ENCODE data around the gene MATN4.

MATN4 gene

DNA sequence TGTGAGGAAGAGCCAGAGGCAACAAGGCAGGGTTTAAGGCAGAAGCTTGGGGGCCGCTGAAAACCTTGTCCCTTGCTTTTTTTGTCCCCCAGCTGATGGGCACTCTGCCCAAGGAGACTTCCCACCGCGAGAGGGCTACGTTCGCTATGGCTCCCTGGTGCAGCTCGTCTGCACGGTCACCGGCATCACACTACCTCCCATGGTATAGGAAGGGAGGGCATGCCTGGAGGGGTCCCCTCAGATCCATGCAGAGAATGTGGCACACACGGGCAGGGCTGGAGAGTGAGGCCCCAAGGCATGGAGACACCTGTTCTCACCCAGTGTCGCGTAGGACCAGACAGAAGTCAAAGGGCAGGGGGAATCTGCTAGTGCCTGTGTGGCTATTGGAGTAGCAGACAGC lies 5.8 kb upstream of the MATN4 start:
- DNase-seq (ENCODE audit: low read depth in 2 of 2) = no peak

- DNase-seq (ENCODE audit: low read depth in 2 of 2) = no peak
Measured at GRCh38 chr20:45313065-45313695, 5.1 kb upstream of the MATN4 start.

DNA sequence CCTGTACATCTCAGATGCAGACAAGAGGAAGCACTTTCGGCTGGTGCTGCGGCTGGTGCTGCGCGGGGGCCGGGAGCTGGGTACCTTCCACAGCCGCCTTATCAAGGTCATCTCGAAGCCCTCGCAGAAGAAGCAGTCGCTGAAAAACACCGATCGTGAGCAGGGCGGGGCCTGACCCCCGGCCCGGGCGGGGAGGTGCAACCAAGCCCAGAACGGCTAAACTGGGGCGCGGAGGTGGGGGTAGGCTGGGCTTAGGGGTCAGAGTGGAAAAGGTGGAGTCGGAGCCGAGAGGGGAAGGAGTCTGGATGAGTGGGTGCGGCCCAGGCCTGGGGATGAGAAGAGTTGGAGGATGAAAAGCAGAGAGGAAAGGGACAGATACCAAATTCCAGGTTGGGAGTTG lies 4.1 kb upstream of the MATN4 start:
- no peak for DNase-seq (ENCODE audit: low read depth in 2 of 2)

DNA sequence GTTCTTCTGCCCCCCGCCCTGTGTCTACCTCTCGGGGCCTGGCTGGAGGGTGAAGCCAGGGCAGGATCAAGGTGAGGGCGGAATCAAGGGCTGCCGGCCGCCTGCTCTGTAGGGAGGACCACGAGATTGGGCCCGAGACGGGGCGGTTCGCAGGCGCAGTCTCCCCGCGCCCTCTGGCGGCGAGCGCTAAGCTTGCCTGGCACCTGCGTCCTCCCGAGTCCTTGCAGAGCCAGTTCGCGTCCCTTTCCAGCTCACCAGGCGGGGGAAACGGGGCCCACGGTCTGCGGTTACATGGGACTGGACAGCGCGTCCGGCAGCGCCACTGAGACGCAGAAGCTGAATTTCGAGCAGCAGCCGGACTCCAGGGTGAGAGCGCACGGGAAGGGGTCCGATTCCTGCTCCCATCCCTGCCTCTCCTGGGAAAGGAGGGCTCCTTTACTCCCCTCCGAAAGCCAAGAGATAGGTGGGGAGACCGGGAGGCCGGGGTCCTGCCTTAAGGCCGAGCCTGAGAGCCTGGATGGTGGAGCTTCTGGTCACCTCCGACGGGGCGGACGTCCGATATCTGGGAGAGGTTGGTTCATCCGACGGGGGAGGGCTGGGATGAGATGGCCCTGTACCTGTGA lies 3.6 kb upstream of the MATN4 start:
- peak; percentile 17 to 36 for DNase-seq (ENCODE audit: low read depth in 2 of 2)

DNA sequence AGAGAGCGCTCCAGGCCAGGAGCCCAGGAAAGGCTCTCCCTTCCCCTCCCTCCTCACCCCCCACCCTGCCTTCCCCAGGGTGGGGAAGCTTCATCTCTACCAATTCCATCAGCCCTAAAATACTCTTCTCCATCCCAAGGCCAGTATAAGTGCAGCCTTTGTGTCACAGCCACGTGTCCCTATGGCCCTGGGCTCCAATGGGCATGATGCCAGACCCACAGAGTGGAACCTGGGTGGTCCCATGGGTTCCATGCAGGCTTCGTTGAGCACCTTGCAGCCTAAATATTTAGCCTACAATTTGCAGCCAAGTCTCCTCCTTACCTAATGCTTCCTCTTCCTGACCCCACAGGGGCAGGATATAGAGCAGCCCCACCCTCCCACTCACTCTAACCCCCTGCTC lies 976 bp upstream of the MATN4 start:
- no peak for DNase-seq (ENCODE audit: low read depth in 2 of 2)

DNA sequence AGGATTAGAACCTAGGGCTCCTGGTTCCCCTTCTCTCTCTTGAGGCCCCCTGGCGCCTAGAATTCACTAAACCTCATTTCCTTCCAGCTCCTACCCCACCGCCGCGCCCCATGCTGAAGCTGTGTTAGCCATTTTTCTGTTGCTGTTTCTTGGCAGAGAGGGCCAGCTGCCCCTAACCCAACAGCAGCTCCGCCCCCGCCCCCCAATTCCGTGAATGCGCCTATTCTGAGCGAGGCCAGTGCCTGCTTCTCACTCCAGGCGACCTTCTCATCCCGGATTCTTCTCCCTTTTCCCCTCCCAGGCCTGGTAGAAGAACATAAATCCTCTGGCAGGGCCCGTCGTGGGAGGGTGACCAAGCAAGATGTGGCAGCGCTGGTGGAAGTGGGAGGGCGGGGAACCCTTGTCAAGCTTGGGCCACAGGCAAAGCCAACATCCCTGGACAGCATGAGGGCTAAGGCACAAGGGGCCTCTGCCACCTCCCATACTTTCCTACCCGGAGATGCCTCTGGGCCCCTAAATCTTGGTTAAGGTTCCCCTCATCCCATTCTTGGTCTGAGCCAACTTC lies 941 bp downstream of the MATN4 start:
- no peak for DNase-seq (ENCODE audit: low read depth in 2 of 2)

GRCh38 chr20:45306431-45306982 lies 1.6 kb downstream of the MATN4 start, which contains the start of gene RBPJL:
Gene RBPJL (plus strand): TSS chr20:45306840. CDS start chr20:45306923, 83 bp downstream.
- peak in 1 of 2 donors; percentile 7 for DNase-seq (ENCODE audit: low read depth in 2 of 2)

- DNase-seq (ENCODE audit: low read depth in 2 of 2) = no peak
Measured at GRCh38 chr20:45305262-45305661, 2.8 kb downstream of the MATN4 start.

DNA sequence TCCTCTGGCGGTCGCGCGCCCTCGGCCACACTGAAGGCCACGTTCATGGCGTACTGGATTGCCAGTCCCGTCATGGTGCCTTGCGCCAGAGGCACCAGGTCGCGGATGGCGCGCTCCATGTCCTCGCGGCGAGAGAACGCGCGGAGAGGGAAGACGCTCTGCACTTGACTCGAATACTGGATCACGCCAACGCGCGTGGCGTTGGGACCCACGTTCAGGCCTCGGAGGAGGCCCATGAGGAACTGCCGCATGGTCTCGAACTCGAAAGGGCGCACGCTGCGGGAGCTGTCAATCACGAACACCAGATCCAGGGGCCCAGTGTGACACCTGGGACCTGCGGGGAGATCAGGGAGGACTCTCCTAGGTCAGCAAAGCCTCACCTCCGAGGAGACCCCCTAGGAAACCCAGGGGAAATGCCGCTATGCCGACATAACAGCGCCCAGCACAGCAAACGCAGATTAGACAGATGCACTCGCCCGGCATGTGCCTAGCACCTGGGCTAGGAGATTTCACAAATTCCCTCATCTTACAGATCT lies 3.6 kb downstream of the MATN4 start:
- DNase-seq (ENCODE audit: low read depth in 2 of 2) = no peak

DNA sequence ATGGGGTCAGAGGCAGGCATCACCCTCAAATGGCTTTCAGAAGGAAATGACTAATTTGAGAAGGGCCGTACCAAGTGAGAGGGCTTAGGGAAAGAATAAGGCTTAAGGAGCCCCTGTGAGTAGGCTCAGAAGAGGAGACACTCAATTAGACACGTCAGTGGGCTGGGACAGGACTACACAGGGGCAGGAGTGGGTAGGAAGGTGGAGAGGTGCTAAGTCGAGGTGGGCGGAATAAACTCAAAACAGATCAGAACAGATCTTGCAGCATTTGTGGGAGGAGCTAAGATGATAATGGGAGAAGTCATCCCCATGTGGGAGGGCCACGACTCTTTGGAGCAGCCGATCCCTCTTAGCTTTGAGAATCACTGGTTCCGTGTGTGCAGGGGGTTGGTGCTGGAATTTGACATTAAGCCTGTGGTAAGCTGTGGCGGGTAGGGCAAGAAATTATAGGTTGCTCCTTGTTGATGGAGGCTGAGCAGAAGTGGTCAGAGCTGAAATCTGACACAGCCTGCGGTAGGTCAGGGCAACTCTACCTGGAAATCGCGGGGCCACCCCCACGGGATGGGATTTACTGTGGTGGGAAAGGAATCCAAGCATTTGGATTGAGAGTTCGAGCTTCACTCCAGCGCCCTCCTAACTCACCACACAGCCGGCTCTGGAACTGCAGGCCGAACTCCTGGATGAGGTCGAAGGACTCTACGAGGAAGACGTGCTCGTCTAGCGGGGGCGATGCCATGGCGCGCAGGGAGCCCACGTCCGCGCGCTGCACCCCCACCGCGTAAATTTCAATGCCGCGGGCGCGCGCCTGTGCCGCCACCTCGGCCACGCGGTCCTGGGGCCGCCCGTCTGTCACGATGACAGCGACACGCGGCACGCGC lies 4.3 kb downstream of the MATN4 start:
- no peak for DNase-seq (ENCODE audit: low read depth in 2 of 2)

- DNase-seq (ENCODE audit: low read depth in 2 of 2) = no peak
Measured at GRCh38 chr20:45301824-45302271, 6.3 kb downstream of the MATN4 start.

DNA sequence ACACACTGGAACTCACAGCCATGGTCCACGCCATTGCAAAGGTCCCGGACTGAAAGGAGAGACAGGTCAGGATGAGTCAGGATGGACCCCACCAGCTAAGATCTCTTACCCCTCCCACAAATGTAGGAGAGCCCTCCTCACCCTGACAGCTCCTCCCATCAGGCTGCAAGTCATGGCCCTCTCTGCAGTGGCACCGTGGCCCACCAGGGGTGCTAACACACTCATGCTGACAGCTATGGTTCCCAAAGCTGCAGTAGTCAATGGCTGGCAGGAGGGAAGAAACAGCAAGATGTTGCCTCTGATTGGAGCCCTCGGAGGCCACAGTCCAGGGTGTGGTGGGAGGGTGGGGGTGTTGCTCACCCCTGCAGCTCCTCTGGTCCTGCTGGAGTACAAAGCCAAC lies 7.1 kb downstream of the MATN4 start:
- no peak for DNase-seq (ENCODE audit: low read depth in 2 of 2)

DNA sequence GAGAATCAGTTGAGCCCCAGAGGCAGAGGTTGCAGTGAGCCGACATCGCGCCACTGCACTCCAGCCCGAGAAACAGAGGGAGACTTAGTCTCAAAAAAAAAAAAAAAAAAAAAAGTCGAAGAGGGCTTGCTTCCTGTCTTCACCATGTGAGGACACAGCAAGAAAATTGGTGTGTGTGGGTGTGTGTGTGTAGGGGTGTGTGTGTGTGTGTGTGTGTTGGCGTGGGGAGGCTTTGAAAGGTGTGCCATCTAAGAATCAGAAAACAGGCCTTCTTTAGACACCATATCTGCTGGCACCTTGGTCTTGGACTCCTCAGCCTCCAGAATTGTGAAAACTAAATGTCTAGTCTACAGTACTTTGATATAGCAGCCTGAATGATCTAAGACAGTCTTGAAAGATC lies 8.3 kb downstream of the MATN4 start:
- no peak for DNase-seq (ENCODE audit: low read depth in 2 of 2)

DNA sequence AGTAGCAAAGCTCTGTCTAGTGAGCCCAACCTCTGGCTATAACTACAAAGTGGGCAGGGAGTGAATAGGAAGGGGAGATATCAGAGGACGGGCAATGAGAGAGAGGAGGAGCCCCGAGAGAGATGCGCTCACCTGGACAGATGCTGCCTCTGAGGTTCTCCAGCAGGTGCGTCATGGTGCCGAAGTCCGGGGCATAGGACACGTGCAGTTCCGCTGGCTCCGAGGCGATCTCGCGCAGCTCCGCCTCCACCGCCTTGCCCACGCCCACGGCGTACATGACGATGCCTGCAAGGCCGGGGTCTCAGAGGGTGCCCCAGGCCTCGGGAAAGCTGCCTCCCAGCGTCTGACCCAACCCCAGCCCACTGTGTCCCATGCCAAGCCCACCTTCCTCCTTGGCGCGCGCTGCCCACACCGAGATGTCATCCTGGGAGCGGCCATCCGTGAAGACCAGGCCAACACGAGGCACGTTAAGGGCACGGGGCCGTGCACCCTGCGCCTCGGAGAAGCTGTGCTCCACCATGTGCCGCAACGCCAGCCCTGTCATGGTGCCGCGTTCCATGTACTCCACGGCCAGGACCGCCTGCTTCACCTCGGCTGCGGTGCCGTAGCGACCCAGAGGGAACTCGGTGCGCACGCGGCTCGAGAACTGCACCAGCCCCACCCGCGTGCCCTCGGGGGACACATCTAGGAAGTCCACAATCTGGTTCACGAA lies 10.2 kb downstream of the MATN4 start:
- no peak for DNase-seq (ENCODE audit: low read depth in 2 of 2)

DNA sequence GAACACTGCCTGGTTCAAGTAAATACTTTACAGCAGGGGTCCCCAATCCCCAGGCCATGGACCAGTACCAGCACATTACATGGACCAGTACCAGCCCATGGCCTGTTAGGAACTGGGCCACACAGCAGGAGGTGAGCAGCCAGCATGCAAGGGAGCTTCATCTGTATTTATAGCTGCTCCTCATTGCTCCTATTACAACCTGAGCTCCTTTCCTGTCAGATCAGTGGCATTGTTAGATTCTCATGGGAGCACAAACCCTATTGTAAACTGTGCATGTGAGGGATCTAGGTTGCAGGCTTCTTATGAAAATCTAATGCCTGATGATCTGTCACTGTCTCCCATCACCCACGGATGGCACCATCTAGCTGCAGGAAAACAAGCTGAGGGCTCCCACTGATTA lies 13.4 kb downstream of the MATN4 start:
- no peak for DNase-seq (ENCODE audit: low read depth in 2 of 2)

DNA sequence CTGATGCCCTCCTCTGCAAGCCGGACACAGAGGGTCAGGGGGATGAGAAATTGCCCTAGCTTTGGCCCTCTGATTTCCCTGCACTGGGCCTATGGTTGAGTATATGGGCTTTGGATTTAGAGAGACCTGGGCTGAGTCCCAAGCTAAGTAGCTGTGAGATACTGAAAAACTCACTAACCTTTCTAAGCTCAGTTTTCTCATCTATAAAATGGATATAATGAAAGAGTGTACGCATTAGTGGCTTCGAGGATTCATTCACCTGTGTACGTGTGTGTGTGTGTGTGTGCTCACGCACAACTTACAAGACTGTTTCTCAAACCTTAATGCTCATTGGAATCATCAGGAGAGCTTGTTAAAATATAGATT lies 14.1 kb downstream of the MATN4 start:
- DNase-seq (ENCODE audit: low read depth in 2 of 2) = no peak

DNA sequence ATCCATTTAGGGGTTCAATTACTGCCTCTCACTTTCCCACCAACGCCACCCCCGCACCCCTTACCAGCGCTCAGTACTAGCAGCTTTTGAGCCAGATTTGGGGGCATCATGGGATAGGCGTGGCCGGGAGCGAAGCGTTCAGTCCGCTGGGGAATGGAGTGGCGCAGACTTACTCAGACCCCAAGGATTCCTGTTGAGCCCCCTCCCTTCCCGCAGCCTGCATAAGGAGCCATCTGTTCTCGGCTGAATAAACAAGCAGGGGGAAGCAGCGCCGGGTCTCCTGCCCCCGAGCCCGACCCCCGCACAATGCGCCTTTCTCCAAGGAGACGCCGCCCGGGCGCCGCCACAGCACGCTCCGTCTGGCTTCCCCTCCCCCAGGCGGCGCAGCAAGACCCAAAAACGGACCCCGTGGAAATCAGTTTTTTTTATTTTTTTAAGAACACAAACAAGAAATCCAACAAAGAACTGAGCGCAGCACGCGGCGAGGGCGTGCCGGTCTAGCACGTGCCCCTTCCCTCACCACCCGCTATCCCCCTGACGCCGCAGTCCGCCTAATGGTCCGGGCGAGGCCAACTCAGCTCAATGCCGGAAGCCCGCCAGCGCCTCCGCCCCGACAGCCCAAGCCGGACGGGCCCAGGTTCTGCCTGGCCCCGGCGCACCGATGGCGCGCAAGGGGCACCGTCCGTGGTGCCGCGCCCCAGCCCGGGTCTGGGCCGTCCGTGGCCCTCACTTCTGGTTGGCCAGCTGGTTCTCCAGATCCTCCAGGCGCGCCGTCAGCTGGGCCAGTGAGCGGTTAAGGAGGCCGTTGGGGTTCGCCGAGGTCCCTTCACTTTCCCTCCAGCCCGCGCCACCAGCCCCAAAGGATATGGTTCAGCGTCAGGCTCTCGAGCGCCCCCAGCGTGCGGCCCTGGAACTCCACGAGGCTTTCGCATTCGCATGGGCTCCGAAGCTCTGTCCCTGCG lies 14.8 kb downstream of the MATN4 start:
- DNase-seq (ENCODE audit: low read depth in 2 of 2) = peak; percentile 60 to 68

GRCh38 chr20:45292343-45292742 lies 15.8 kb downstream of the MATN4 start:
- no peak for DNase-seq (ENCODE audit: low read depth in 2 of 2)

DNA sequence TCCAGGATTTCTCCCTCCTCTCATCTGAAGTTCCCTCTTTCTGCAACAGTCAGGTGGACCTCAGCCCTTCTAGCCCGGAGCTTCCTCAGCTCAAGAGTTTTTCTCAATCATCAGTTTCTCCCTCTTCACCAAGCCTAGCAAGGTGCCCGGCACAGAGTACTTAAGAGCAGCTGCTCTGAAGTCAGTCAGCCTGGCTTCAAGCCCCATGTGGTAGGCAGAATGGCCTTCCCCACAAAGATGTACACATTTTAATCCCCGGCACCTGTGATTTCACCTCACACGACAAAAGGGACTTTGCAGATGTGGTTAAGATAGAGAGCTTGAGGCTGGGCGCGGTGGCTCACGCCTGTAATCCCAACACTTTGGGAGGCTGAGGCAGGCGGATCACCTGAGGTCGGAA lies 16.6 kb downstream of the MATN4 start:
- DNase-seq (ENCODE audit: low read depth in 2 of 2) = no peak
